Stimulated activated CD8-positive, alpha-beta memory T cell treated with anti-CD3 and anti-CD28 coated beads, Interleukin-12 subunit alpha, Interleukin-12 subunit beta, amount 100 ng/mL, for 4 hours (primary cell): ENCODE data around the gene SLC66A3.

Source experiments
- DNase-seq: peaks from one replicate; pipeline ENCODE4 v3.0.0-alpha.2; 2020; ENCODE audit warnings: low read depth

The SLC66A3 gene

DNA sequence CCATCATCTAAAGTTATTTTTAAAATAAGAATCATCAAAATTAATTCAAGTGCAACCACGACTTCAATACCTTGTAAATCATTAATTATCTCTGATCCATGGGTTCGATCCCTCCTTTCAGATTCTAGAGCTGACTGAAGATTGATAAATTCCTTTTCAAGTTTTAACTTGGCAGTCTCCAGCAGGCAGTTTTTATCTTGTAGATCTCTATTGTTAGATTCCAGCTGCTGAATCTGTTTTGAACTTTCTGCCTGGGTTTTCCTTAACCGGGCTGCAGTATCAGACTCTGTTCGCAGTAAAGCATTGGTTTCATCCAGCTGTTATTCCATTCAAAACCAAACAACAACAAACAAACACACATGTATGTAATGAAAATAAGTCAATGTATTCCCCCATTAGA lies 59.5 kb downstream of the SLC66A3 start:
- no peak for DNase-seq

DNA sequence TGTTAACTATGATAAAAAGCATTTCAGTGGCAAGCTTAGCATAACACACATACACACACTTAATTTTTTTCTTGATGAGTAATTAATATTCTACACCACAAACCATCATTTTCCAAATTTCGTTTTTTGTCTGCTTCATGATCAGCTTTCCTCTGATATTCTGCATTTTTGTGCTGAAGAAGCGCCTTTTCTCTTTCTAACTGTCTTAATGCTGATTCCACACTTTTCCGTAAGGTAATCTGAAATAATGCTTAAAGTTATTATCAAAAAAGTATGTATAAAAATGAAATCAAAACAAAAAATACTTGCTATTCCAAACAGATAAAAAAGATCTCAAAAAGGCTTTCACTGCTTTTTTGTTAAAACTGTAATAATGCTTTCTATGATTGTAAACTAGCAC lies 60.1 kb downstream of the SLC66A3 start:
- no peak for DNase-seq

- DNase-seq = no peak
Observed at GRCh38 chr2:11220445-11220844, 65.2 kb downstream of the SLC66A3 start.

GRCh38 chr2:11222845-11223244 lies 67.6 kb downstream of the SLC66A3 start:
- DNase-seq = no peak

DNA sequence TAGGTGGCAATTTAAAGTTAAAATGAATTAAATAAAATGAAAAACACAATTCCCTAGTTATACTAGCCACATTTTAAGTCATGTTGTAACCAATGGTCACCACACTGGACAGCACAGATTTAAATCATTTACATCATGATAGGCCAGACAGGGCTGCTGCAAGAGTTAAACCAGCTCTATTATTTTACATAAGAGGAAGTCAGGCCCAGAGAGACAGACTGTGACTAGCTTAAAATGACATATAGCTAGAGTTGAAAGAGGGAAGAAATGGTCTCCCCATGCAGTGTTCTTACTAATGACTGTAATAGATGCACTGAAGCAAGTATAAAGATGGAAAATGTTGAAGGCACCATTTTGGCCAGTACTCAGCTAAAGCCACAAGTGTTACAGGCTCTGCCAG lies 69.6 kb downstream of the SLC66A3 start:
- DNase-seq = no peak

DNA sequence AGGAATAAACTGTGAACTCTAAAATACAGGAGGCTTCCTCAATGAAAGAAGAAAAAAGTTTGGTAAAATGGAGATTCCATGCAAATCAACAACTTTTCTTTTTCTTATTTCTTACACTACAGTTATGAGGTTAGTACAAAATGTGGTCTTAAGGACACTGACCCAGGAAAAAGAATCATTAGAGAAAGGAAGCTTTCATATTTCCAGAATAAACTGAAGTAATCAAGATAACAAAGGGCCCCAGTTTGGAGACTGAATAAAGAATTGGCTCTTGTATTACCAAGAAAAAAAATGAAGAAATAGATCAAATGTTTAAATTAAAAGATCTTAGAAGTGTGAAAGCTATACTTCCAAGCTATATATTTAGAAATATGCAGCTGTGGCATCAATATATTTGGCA lies 72.3 kb downstream of the SLC66A3 start:
- DNase-seq = no peak
